Measurements from ENCODE around the gene KSR1.

Gene KSR1

GRCh38 chr17:27558341-27558740 lies 102.1 kb downstream of the KSR1 start:
- no peak for DNase-seq

- DNase-seq = no peak
Observed at GRCh38 chr17:27558842-27559505, 102.7 kb downstream of the KSR1 start.

- DNase-seq = peak; percentile 77
Observed at GRCh38 chr17:27559506-27560481, 103.5 kb downstream of the KSR1 start.

- DNase-seq = peak; percentile 40
Observed at GRCh38 chr17:27560668-27561067, 104.4 kb downstream of the KSR1 start.

GRCh38 chr17:27562777-27563455 lies 106.7 kb downstream of the KSR1 start:
- DNase-seq = no peak

- no peak for DNase-seq
Observed at GRCh38 chr17:27563532-27563931, 107.3 kb downstream of the KSR1 start.

GRCh38 chr17:27564463-27564862 lies 108.2 kb downstream of the KSR1 start:
- no peak for DNase-seq

- no peak for DNase-seq
Observed at GRCh38 chr17:27565874-27566670, 109.8 kb downstream of the KSR1 start.

- DNase-seq = no peak
Observed at GRCh38 chr17:27566671-27567562, 110.7 kb downstream of the KSR1 start.

GRCh38 chr17:27567563-27567859 lies 111.3 kb downstream of the KSR1 start:
- no peak for DNase-seq

- no peak for DNase-seq
Observed at GRCh38 chr17:27568216-27568615, 112.0 kb downstream of the KSR1 start.

GRCh38 chr17:27568811-27569210 lies 112.6 kb downstream of the KSR1 start:
- no peak for DNase-seq

GRCh38 chr17:27569257-27569722 lies 113.0 kb downstream of the KSR1 start:
- no peak for DNase-seq

- DNase-seq = no peak
Observed at GRCh38 chr17:27569884-27570577, 113.8 kb downstream of the KSR1 start.

- DNase-seq = no peak
Observed at GRCh38 chr17:27570578-27570914, 114.3 kb downstream of the KSR1 start.

- DNase-seq = no peak
Observed at GRCh38 chr17:27571563-27572352, 115.5 kb downstream of the KSR1 start.

GRCh38 chr17:27572665-27573064 lies 116.4 kb downstream of the KSR1 start:
- peak; percentile 15 for DNase-seq

GRCh38 chr17:27573548-27573947 lies 117.3 kb downstream of the KSR1 start:
- DNase-seq = no peak

- DNase-seq = no peak
Observed at GRCh38 chr17:27573971-27574525, 117.8 kb downstream of the KSR1 start.

Data from NCI-H226 (cell line).